Fibroblast of lung (primary cell): ENCODE results near the gene SAMSN1. TPM values are rescaled to one million over a fixed set of nuclear protein-coding genes. Genes with fewer than 3 reads are reported as not detected.

Experiments
- DNase-seq, 2 donors: peaks; one replicate each; pipeline versions ENCODE4 v3.0.0 to v3.0.0-alpha.2; 2010; ENCODE audit warnings: low read depth in 2 of 2
- H2AFZ ChIP-seq: 2 replicates; pipeline ENCODE4 v1.5.1; 2012; ENCODE audit warnings: low read length, control low read depth, inconsistent platforms
- H3K27ac ChIP-seq: 2 replicates; pipeline ENCODE4 v1.5.1; 2011; ENCODE audit warnings: low read length, control low read depth; ENCODE audit not compliant: insufficient read depth
- H3K27me3 ChIP-seq: 2 replicates; pipeline ENCODE4 v1.5.1; 2011; ENCODE audit warnings: mild to moderate bottlenecking, low read length; ENCODE audit not compliant: control insufficient read depth, insufficient read depth
- H3K36me3 ChIP-seq: 2 replicates; pipeline ENCODE4 v1.5.1; 2011; ENCODE audit warnings: low read length; ENCODE audit not compliant: control insufficient read depth, insufficient read depth
- H3K4me1 ChIP-seq: 2 replicates; pipeline ENCODE4 v1.5.1; 2011; ENCODE audit warnings: low read length; ENCODE audit not compliant: control insufficient read depth, insufficient read depth; ENCODE audit errors: extremely low read depth
- H3K4me2 ChIP-seq: 2 replicates; pipeline ENCODE4 v1.5.1; 2011; ENCODE audit warnings: low read length, control low read depth; ENCODE audit not compliant: insufficient read depth; ENCODE audit errors: extremely low read depth
- H3K4me3 ChIP-seq, 4 experiments: fragments of 200-600 bp in 1 of 4; sonication (generic) in 1 of 4; replicated peaks in 1 of 4; 2 replicates each; pipeline ENCODE4 v1.5.1; 2011 to 2016; ENCODE audit warnings: low read length in 4 of 4, low read depth in 3 of 4, mild to moderate bottlenecking in 3 of 4, control low read depth in 2 of 4, inconsistent platforms in 1 of 4, mixed read lengths in 1 of 4; ENCODE audit not compliant: insufficient read depth in 1 of 4; ENCODE audit errors: control extremely low read depth in 1 of 4
- H3K79me2 ChIP-seq: 2 replicates; pipeline ENCODE4 v1.5.1; 2012; ENCODE audit warnings: mild to moderate bottlenecking, low read length, inconsistent platforms; ENCODE audit not compliant: control insufficient read depth, insufficient read depth
- H3K9ac ChIP-seq: 2 replicates; pipeline ENCODE4 v1.5.1; 2011; ENCODE audit warnings: mild to moderate bottlenecking, low read length, control low read depth; ENCODE audit not compliant: insufficient read depth
- H3K9me3 ChIP-seq: 2 replicates; pipeline ENCODE4 v1.5.1; 2012; ENCODE audit warnings: low read depth, low read length; ENCODE audit not compliant: control insufficient read depth, insufficient read depth
- H4K20me1 ChIP-seq: 2 replicates; pipeline ENCODE4 v1.5.1; 2011; ENCODE audit warnings: low read length; ENCODE audit not compliant: control insufficient read depth, insufficient read depth; ENCODE audit errors: extremely low read depth
- CTCF ChIP-seq, 2 donors: IDR thresholded peaks in 1 of 2; conservative IDR thresholded peaks in 1 of 2; 1 replicate in 1 of 2; 2 replicates in 1 of 2; pipeline ENCODE4 v1.5.1; 2011 to 2012; ENCODE audit warnings: low read length in 2 of 2, control low read depth in 1 of 2, inconsistent platforms in 1 of 2, low read depth in 1 of 2, mild to moderate bottlenecking in 1 of 2
- EZH2 ChIP-seq: IDR thresholded peaks from 2 replicates; pipeline ENCODE4 v1.5.1; 2012; ENCODE audit warnings: low read length, control low read depth, mild to moderate bottlenecking; ENCODE audit errors: missing control alignments
- polyA plus RNA-seq, 2 donors: library from polyadenylated mRNA; depleted of rRNA in 1 of 2; stranded (reverse) in 1 of 2; unstranded in 1 of 2; fragments of >200 nt; gene quantifications; 2 replicates each; pipeline ENCODE4 v1.2.1, GENCODE V29; 2011 to 2012; ENCODE audit warnings: missing spikeins in 1 of 2
- total RNA-seq: library from RNA; depleted of rRNA; stranded (reverse); fragments of >200 nt; gene quantifications from 2 replicates; pipeline ENCODE4 v1.2.1, GENCODE V29; 2014

SAMSN1 gene
- total and polyA plus RNA-seq, 2 donors (not counting 1 experiment from before 2014, with no cell fraction given) = not detected

GRCh38 chr21:14593230-14593629 lies 47.1 kb upstream of the SAMSN1 start:
- Histone ChIP-seq H3K4me2 (no peak overlapping the region), H3K27me3 (no peaks in the 10 kb centered on the region), H2AFZ (no peak overlapping the region), H3K27ac (no peak overlapping the region), H4K20me1 (no peaks in the 10 kb centered on the region), H3K36me3 (no peaks in the 10 kb centered on the region), H3K4me1 (no peaks in the 10 kb centered on the region), H3K9me3 (no peaks in the 10 kb centered on the region), H3K4me3 (no peak overlapping the region), H3K9ac (no peak overlapping the region), H3K79me2 (no peaks in the 10 kb centered on the region)
- no peak for TF ChIP-seq CTCF (conservative IDR thresholded peaks at IDR 0.05 in 1 of 2, IDR thresholded peaks at IDR 0.05 in 1 of 2; ENCODE audit: low read depth in 1 of 2, low read length in 2 of 2)
- TF ChIP-seq EZH2 = no peak
- no peak for DNase-seq

- H3K27me3 ChIP-seq = no peaks in the 10 kb centered on the region
- H3K36me3 ChIP-seq = no peaks in the 10 kb centered on the region
- H4K20me1 ChIP-seq = no peaks in the 10 kb centered on the region
- no peak overlapping the region for H3K27ac ChIP-seq
- H3K9me3 ChIP-seq = no peaks in the 10 kb centered on the region
- H3K79me2 ChIP-seq = no peaks in the 10 kb centered on the region
- TF ChIP-seq CTCF (conservative IDR thresholded peaks at IDR 0.05 in 1 of 2, IDR thresholded peaks at IDR 0.05 in 1 of 2; ENCODE audit: low read depth in 1 of 2, low read length in 2 of 2) = no peak
- H3K4me1 ChIP-seq = no peaks in the 10 kb centered on the region
- H3K4me2 ChIP-seq = no peak overlapping the region
- no peak overlapping the region for H2AFZ ChIP-seq
- H3K9ac ChIP-seq = no peak overlapping the region
- H3K4me3 ChIP-seq = no peak overlapping the region
- DNase-seq = no peak
Observed at GRCh38 chr21:14592296-14593000, 46.3 kb upstream of the SAMSN1 start.

GRCh38 chr21:14591882-14592281 lies 45.8 kb upstream of the SAMSN1 start:
- no peaks in the 10 kb centered on the region for H4K20me1 ChIP-seq
- no peaks in the 10 kb centered on the region for H3K27me3 ChIP-seq
- TF ChIP-seq CTCF (conservative IDR thresholded peaks at IDR 0.05 in 1 of 2, IDR thresholded peaks at IDR 0.05 in 1 of 2; ENCODE audit: low read depth in 1 of 2, low read length in 2 of 2) (no peak), EZH2 (no peak)
- no peak overlapping the region for H3K27ac ChIP-seq
- H2AFZ ChIP-seq = no peak overlapping the region
- no peaks in the 10 kb centered on the region for H3K79me2 ChIP-seq
- H3K4me1 ChIP-seq = no peaks in the 10 kb centered on the region
- no peaks in the 10 kb centered on the region for H3K36me3 ChIP-seq
- no peaks in the 10 kb centered on the region for H3K9me3 ChIP-seq
- H3K9ac ChIP-seq = no peak overlapping the region
- H3K4me2 ChIP-seq = no peak overlapping the region
- no peak overlapping the region for H3K4me3 ChIP-seq
- DNase-seq = peak; percentile 8 to 66
